Activated naive CD4-positive, alpha-beta T cell treated with anti-CD3 and anti-CD28 coated beads, Interleukin-2, amount 50 U/mL, for 72 hours (primary cell): ENCODE data around the gene FAM53A. TPM values are rescaled to one million over a fixed set of nuclear protein-coding genes. Genes with fewer than 3 reads are reported as not detected.
A peak's percentile ranks its signal among the peaks of the same experiment; 100 is the strongest.
"Not testable (repeated sequence)": the region's sequence is repeated elsewhere in the genome, so short reads cannot be mapped to it uniquely, and the experiment has no call there.

Source experiments
- ATAC-seq, 2 donors: fragments of 150-1000 bp; cut with Tn5 transposase; 2 replicates each; pipeline ENCODE4 v1.10.0; 2021; ENCODE audit warnings: mild to moderate bottlenecking in 2 of 2, moderate library complexity in 2 of 2
- DNase-seq, 2 donors: peaks; one replicate each; pipeline ENCODE4 v3.0.0; 2021 to 2022; ENCODE audit warnings: low spot score in 2 of 2
- H3K27ac Mint-ChIP-seq, 2 donors: one replicate each; pipeline ENCODE4 v1.8.0; 2022; ENCODE audit warnings: mild to moderate bottlenecking in 2 of 2, mixed read lengths in 2 of 2
- H3K36me3 Mint-ChIP-seq, 2 donors: one replicate each; pipeline ENCODE4 v1.8.0; 2022; ENCODE audit warnings: mixed read lengths in 2 of 2
- H3K9me3 Mint-ChIP-seq, 2 donors: one replicate each; pipeline ENCODE4 v1.8.0; 2022; ENCODE audit warnings: mixed read lengths in 2 of 2
- total RNA-seq, 2 donors: library from RNA; stranded (reverse); gene quantifications; one replicate each; pipeline ENCODE4 v1.2.3, GENCODE V29; 2022

FAM53A gene
- total RNA-seq, 2 donors from 2014 or later: 3.0 to 5.4 TPM

DNA sequence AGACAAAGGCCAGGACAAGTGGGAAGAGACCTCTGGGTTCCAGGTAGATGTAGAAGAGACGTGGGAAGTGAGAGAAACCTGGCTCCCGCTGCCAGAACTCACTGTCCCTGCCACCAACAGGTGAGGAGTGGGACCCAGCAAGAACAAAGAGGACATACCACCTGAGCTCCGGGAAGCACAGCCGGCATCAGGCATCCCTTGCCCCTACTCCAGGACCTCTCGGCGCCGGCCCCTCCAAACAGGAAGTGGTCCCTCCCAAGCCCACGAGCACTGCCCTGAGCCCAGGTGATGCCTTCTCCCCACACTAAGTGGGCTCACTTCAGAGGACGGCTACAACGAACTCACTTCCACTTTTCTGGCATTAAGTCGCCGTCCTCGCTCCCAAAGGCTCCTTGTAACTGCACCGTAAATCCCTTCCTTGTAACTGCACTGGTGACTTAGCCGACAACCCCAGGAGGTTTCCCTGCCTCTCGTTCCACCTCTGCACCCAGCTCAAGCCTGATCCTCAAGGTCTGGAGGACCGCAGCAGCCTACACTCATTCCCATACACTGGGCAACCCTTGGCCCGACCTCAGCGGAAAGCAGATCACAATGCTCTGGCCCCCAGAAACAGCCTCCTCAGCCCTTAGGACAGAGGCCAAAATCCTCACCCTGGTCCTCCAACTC lies 8.8 kb downstream of the FAM53A start:
- DNase-seq: no peak
- ATAC-seq: no peak
- no peaks in the 10 kb centered on the region for H3K9me3 Mint-ChIP-seq
- no peaks in the 10 kb centered on the region for H3K36me3 Mint-ChIP-seq
- H3K27ac Mint-ChIP-seq: no peak overlapping the region

DNA sequence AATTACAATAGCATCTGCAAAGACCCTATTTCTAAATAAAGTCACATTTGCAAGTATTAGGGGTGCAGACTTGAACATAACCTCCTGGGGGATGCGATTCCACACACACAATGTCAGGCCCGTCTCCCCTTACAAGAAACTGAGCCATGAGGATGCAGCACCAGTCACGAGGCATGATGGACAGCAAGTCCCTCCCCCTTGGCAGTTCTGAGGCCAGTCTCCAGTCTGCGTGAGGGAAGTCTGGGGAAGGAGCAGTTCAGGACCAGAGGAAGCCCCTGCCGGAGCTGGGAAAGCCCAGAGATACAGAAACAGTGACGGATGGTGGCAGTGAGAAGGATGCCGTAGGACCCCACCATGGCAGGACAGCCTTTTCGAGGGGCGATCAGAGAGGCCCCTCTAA lies 9.4 kb downstream of the FAM53A start:
- no peaks in the 10 kb centered on the region for H3K36me3 Mint-ChIP-seq
- ATAC-seq (no peak), DNase-seq (no peak)
- H3K9me3 Mint-ChIP-seq: no peaks in the 10 kb centered on the region
- H3K27ac Mint-ChIP-seq: no peak overlapping the region

DNA sequence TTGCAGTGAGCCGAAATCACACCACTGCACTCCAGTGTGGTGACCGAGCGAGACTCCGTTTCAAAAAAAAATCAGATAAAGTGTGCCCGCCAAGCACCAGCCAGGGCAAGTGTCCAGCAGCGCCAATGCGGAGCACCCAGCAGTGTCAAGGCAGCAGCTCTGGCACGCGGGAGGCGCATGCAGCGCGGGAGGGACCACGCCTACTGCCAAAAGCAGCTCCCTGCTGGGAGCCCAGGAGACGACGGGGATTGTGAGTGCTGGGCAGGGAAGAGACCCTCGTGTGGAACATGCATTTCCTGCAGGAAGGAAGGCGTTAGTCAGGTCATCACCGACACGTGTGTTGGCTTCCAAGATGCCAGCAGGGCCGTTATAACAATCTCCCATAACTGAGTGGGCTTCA lies 10.4 kb downstream of the FAM53A start:
- Mint-ChIP-seq H3K36me3 (no peaks in the 10 kb centered on the region), H3K27ac (no peak overlapping the region), H3K9me3 (no peaks in the 10 kb centered on the region)
- DNase-seq: no peak
- ATAC-seq: no peak

DNA sequence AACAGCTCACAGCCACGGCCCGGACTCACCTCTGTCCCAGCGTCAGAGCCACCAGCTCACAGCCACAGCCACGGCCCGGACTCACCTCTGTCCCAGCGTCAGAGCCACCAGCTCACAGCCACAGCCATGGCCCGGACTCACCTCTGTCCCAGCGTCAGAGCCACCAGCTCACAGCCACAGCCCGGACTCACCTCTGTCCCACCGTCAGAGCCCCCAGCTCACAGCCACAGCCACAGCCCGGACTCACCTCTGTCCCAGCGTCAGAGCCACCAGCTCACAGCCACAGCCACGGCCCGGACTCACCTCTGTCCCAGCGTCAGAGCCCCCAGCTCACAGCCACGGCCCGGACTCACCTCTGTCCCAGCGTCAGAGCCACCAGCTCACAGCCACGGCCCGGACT lies 13.1 kb downstream of the FAM53A start:
- not testable (repeated sequence) for DNase-seq, H3K36me3 Mint-ChIP-seq, H3K9me3 Mint-ChIP-seq, ATAC-seq
- H3K27ac Mint-ChIP-seq: peak overlapping the region in 1 of 2 donors; percentile 69

DNA sequence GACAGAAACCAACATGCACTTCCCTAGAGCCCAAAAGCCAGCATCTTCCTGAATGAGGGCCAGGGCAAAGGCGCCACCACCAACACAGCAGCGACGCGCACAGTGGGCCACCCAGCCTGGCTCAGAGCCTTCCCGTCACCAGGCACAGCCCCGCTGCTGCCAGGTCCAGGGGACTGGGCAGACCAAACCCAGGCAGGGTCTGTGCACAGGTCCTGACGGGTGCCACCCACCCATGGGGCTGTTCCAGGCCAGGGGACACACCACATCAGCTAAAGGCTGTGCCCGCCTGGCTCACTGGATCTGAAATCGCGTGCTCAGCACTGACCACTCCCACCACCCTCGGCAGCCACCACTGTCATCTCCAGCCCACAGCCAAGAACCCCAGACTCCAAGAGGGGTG lies 13.8 kb downstream of the FAM53A start:
- ATAC-seq (no peak), DNase-seq (no peak)
- Mint-ChIP-seq H3K36me3 (no peaks in the 10 kb centered on the region), H3K27ac (no peak overlapping the region), H3K9me3 (no peaks in the 10 kb centered on the region)

DNA sequence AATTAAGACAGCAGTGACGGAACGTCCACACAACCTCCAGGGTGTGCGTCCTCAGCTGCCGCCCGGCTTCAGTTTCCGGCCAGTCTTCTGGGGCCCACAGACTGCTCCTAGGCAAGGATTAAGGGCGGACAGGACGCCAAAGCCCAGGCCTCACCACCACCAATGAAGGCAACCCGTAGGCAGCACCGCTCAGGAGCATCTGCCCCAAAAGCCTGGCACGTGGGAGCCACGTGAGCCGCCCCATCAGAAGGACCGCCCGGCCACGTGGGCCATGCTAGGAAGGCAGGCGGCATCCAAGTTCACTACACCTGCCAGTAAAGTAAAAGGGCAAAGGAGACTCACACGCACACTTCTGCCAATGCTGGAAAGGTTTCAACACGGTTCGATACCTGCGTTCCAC lies 14.3 kb downstream of the FAM53A start:
- H3K9me3 Mint-ChIP-seq: no peaks in the 10 kb centered on the region
- H3K36me3 Mint-ChIP-seq: no peaks in the 10 kb centered on the region
- DNase-seq (no peak), ATAC-seq (no peak)
- no peak overlapping the region for H3K27ac Mint-ChIP-seq

DNA sequence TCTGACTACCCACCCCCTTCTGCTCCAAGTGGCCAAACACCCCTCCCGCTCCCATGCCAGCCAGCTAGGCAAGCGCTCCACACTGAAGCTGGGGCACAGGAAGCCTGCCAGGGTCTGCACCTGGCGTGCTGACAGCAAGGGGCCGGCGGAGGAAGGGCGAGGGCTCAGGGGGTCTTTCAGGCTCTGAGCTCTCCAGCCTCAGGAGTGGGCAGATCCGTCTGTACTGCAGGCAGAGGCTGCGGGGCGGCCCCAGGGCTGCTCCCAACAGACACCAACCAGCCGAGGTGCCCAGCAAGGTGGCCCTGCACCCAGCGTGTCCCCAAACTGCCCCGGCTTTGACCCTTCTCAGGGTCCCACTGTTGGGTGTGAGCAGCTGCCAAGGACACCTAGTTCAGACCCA lies 14.8 kb downstream of the FAM53A start:
- Mint-ChIP-seq H3K27ac (no peak overlapping the region), H3K9me3 (no peaks in the 10 kb centered on the region), H3K36me3 (no peaks in the 10 kb centered on the region)
- DNase-seq: no peak
- no peak for ATAC-seq

DNA sequence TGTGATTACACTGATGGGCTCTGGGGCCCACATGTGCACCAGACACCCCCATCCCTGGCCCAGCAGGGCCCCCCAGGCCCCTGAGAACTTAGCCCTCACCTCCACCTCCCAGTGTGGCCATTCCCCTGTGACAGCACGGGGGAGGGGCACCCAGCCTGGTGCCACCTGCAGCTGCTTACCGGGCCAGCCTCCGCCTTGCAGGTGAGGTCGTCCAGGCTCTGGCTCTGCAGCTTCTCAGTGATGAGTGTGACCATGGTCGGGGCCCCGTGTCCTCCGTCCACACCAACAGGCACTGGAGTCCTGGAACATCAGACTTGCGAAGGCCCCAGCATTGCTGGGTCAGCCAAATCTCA lies 15.6 kb downstream of the FAM53A start:
- no peaks in the 10 kb centered on the region for H3K36me3 Mint-ChIP-seq
- DNase-seq (no peak), ATAC-seq (no peak)

DNA sequence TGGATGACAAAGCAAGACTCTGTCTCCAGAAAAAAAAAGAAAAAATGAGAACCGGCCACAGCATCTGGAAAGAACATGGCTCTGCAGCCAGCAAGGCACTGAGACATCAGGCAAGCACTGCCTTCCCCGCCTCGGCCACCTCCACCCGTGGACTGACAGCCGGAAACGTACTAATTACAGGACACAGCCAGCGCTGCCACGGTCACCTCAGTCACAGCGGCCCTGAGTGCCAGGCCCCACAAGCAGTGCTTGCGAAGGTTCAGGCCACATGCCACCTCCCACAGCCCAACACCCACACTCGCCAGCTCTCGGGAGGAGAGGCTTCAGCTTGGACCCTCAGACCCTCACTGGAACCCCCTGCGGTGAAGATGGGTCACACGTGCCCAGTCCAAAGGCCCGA lies 16.8 kb downstream of the FAM53A start:
- no peaks in the 10 kb centered on the region for H3K9me3 Mint-ChIP-seq
- no peaks in the 10 kb centered on the region for H3K36me3 Mint-ChIP-seq
- DNase-seq (no peak), ATAC-seq (no peak)
- H3K27ac Mint-ChIP-seq: no peak overlapping the region

More for the DNA sequence above, 15.6 kb downstream of the FAM53A start:
- H3K27ac Mint-ChIP-seq: no peak overlapping the region
- no peaks in the 10 kb centered on the region for H3K9me3 Mint-ChIP-seq

DNA sequence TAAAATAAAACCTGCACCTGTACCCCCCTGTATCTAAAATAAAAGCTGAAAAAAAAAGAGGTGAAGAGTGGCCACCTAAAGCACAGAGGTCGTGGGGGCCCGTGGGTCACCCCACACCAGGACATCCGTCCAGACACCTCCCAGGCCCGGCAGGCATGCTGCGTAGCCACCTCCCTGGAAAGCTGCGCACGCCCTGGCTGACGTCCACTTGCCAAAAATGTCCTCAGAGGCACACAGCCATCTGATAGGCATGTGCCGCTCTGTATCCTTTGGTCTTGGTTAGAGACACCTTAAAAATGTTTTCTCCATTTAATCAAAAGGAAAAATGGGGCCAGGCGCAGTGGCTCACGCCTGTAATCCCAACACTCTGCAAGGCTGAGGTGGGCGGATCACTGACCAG lies 17.7 kb downstream of the FAM53A start:
- DNase-seq: no peak
- ATAC-seq: no peak
- no peaks in the 10 kb centered on the region for H3K36me3 Mint-ChIP-seq
- H3K27ac Mint-ChIP-seq: no peak overlapping the region
- no peaks in the 10 kb centered on the region for H3K9me3 Mint-ChIP-seq

DNA sequence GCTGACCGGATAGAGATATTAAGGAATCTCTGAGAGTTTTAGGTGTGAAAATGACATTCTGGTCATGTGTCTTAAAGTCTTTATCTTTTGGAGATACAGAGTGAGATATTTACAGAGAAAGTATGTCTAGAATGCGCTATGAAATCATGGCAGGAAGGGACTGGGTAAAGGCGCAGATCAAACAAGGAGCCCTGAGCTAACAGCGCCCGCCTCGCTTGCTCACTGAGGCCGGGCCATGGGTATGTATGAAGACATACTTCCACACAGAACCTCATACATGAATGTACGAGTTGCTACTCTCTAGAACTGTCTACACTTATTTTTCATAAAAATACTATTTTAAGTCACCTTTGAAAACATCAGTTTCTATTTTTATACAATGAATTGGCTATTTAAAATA lies 20.0 kb downstream of the FAM53A start:
- H3K9me3 Mint-ChIP-seq: no peaks in the 10 kb centered on the region
- H3K27ac Mint-ChIP-seq: no peak overlapping the region
- no peak for ATAC-seq
- H3K36me3 Mint-ChIP-seq: no peaks in the 10 kb centered on the region
- no peak for DNase-seq

DNA sequence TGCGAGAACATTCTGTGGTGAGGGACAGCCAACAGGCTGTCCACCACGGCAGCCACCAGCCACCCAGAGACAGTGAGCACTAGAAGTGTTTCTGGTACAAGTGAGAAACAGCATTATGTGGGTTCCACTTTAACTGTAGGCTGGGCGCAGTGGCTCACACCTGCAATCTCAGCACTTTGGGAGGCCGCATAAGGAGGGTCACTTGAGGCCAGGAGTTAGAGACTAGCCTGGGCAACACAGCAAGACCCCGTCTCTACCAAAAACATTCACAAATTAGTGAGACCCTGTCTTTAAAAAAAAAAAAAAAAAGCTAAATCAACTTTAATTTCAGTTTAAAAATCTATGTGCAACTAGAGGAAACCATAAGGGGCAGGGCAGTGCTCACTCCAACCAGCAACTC lies 20.6 kb downstream of the FAM53A start:
- no peaks in the 10 kb centered on the region for H3K9me3 Mint-ChIP-seq
- ATAC-seq (no peak), DNase-seq (no peak)
- no peaks in the 10 kb centered on the region for H3K36me3 Mint-ChIP-seq
- H3K27ac Mint-ChIP-seq: no peak overlapping the region

DNA sequence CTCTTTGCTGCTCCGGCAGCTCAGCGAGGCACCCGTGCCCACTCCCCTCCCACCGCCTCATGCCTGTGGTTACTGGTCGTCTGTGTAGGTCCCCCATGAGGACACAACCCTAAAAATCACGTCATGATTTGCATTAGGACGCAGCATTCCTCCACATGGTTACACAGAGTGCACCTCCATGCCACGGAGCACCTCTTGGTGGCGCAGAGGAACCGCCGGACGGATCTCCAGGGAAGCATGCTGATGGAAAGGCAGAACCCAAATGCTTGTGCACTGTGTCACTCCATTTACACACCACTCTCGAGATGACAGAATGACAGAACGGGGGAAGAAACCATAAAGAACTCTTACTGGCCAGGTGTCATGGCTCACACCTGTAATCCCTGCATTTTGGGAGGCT lies 22.4 kb downstream of the FAM53A start:
- Mint-ChIP-seq H3K36me3 (no peaks in the 10 kb centered on the region), H3K9me3 (no peaks in the 10 kb centered on the region), H3K27ac (no peak overlapping the region)
- ATAC-seq (no peak), DNase-seq (no peak)

DNA sequence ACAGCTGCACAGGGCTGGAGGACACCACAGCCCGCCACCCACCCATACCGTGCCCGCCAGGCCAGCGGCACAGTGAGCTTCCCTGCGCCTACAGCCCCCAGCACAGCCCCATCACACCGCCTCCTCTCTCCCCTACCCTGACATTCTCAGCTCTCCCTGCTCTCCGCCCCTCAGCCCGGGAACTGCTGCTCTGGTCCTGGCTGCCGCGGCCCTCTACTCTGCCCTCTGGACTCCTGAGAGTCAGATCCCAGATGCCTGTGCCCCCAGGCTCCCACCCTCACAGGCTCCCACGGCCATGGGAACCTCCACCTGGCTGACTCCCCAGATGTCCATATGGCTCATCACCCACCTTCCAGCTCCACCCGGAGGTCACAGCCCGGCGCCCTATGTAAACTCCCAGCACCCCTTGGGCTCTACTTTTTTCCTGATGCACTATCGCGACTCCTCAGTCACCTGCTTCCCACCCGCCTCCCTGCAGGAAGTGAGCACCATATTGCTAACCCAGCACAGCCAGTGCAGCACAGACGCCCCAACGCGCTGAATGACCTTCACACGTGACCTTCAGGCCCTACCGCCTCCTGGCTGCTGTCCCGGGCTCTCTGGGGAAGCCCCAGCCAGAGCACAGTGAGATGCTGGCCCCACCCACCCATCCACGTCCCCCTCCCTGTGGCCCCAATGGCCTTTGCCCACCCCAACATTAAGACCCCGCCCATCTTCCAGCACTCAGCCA lies 23.0 kb downstream of the FAM53A start:
- Mint-ChIP-seq H3K27ac (peak overlapping the region in 1 of 2 donors; percentile 65), H3K9me3 (no peaks in the 10 kb centered on the region), H3K36me3 (no peaks in the 10 kb centered on the region)
- no peak for DNase-seq
- ATAC-seq: no peak

DNA sequence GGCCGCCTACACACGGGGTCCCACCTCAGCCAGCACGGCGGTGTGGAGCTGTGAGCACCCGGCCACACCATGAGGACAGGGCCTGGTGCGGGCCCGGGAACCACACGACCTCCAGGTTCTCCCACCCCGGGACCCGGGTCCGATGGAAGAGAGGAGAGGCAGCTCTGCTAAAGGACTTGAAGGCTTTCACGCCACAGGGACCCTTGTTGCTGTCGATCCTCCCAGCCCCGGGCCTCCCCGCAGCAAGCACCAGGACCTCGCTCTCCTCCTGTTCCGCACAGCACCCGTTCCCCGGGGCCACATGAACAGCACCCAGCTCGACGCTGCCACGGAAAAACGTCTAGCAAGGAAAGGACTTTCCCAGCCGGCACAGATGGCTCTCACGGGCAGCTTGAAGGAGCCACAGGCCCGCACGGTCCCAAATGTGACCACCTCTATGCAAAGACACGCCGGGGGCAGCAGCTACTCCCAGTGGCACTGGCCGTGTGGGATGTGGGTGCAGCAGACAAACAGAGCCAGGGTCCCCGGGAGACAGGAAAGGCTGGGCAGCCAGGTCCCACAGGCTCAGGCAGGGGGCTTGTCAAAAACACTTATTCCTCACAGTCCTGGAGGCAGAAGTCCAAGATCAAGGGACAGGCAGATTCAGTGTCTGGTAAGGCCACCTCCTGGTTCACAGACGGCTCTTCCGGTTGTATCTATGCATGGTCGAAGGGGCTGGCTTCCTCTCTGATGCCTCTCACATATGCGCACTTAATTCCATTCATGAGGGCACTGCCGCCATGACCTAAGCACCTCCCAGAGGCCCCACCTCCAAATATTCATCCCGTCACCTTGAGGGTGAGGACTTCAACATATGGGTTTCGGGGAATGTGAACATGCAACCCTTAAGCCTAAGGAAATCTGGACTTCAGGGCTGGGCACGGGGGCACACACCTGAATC lies 24.7 kb downstream of the FAM53A start:
- Mint-ChIP-seq H3K36me3 (no peaks in the 10 kb centered on the region), H3K27ac (no peak overlapping the region), H3K9me3 (no peaks in the 10 kb centered on the region)
- DNase-seq (no peak), ATAC-seq (no peak)

DNA sequence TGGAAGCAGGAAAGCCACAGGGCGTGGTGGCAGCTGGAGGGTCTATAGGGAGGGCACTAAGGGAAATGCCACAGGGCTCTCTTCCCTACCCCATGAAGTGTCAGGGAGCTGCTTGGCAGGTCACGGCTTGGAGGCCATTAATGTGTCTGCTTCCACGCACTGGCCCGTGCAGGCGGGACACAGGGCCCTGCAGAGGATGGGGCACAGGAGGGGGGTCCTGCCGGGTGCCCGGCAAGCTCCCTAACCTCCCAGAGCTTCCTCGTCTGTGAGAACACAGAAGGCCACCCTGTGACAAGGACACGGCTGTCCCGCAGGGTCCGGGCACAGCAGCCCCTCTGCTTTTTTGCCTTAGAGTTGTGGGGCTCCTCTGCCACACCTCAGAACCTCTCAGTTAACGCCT lies 25.5 kb downstream of the FAM53A start:
- ATAC-seq (no peak), DNase-seq (no peak)
- H3K9me3 Mint-ChIP-seq: no peaks in the 10 kb centered on the region

DNA sequence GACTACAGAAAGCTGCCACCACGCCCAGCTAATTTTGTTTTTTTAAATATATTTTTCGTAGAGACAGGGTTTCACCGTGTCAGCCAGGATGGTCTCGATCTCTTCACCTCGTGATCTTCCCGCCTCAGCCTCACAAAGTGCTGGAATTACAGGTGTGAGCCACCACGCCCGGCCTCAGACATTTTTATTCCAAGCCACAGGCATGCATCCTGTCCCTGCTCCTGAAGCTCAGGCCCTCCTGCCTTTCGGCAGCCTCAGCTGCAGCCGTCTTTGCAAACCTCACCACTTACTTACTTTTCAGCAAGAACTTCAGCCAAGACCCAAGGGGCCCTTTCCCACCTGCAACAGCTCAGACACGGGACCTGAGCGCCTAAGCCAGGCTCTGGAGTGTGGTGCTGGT lies 26.0 kb downstream of the FAM53A start:
- no peaks in the 10 kb centered on the region for H3K9me3 Mint-ChIP-seq
- ATAC-seq: no peak
- H3K27ac Mint-ChIP-seq: no peak overlapping the region

More for the DNA sequence above, 25.5 kb downstream of the FAM53A start:
- Mint-ChIP-seq H3K36me3 (no peaks in the 10 kb centered on the region), H3K27ac (no peak overlapping the region)

More for the DNA sequence above, 26.0 kb downstream of the FAM53A start:
- no peak for DNase-seq
- H3K36me3 Mint-ChIP-seq: no peaks in the 10 kb centered on the region
